HCT116 (cell line): Measurements from ENCODE around the gene UACA. TPM values are rescaled to one million over a fixed set of nuclear protein-coding genes. Genes with fewer than 3 reads are reported as not detected.

Experiments
- ATAC-seq: fragments of 200-7000 bp; cut with Tn5 transposase; 2 replicates; pipeline ENCODE4 v1.9.1; 2020; ENCODE audit warnings: mild to moderate bottlenecking, moderate library complexity
- BruUV-seq: library from RNA; stranded (reverse); fragments of 400-500 nt; replicated peaks from 2 replicates; lab custom pipeline; 2021; lab: Mats Ljungman, UMichigan
- CTCF ChIA-PET: fragments of 300-600 bp; sonication (Branson Sonifier 250); formaldehyde crosslinking; loops from one replicate; lab custom pipeline; 2021; ENCODE audit warnings: antibody characterized with exemption; lab: Charles Lee
- POLR2A ChIA-PET: fragments of 300-600, 350-600 bp; sonication (Branson Sonifier 250); formaldehyde crosslinking; loops from one replicate; lab custom pipeline; 2021; ENCODE audit warnings: antibody characterized with exemption; lab: Charles Lee
- RAD21 ChIA-PET, 2 experiments: fragments of 300-600 bp; sonication (Branson Sonifier 250); formaldehyde crosslinking; loops; one replicate each; lab custom pipeline; 2023; ENCODE audit warnings: low total read pairs in 2 of 2; ENCODE audit not compliant: uncharacterized antibody in 2 of 2, unreplicated experiment in 2 of 2, low non-redundant PET in 1 of 2; lab: Charles Lee
- DNase-seq: peaks from one replicate; pipeline ENCODE4 v3.0.0-alpha.2; 2010; ENCODE audit warnings: low read depth, low spot score
- H2AFZ ChIP-seq: fragments of 200-600 bp; shearing (Covaris generic), sonication (generic); 2 replicates; pipeline ENCODE4 v1.6.1; 2017; ENCODE audit warnings: low read depth, mixed run types, mixed read lengths, antibody characterized with exemption, low read length; ENCODE audit not compliant: poor library complexity, severe bottlenecking
- H3K27ac ChIP-seq: 2 replicates; pipeline ENCODE4 v1.5.1; 2012; ENCODE audit warnings: low read depth, low read length
- H3K27me3 ChIP-seq: fragments of 200-600 bp; sonication (generic); 2 replicates; pipeline ENCODE4 v1.6.1; 2016; ENCODE audit warnings: mixed run types, low read length, mixed read lengths; ENCODE audit not compliant: insufficient read depth
- H3K36me3 ChIP-seq, 2 experiments: fragments of 200-500 bp in 1 of 2; fragments of 200-600 bp in 1 of 2; sonication (Bioruptor generic) in 1 of 2; sonication (generic) in 1 of 2; 2 replicates each; pipeline versions ENCODE4 v1.5.1 to v1.6.1; 2014 to 2016; ENCODE audit warnings: low read length in 2 of 2, inconsistent platforms in 1 of 2, mixed read lengths in 1 of 2, mixed run types in 1 of 2; ENCODE audit not compliant: insufficient read depth in 2 of 2, control insufficient read depth in 1 of 2
- H3K4me1 ChIP-seq, 2 experiments: fragments of 200-600 bp in 1 of 2; sonication (generic) in 1 of 2; 2 replicates each; pipeline versions ENCODE4 v1.5.1 to v1.6.1; 2012 to 2017; ENCODE audit warnings: low read length in 2 of 2, inconsistent platforms in 1 of 2, mild to moderate bottlenecking in 1 of 2, mixed read lengths in 1 of 2, mixed run types in 1 of 2, moderate library complexity in 1 of 2; ENCODE audit not compliant: insufficient read depth in 2 of 2, control insufficient read depth in 1 of 2
- H3K4me2 ChIP-seq: fragments of 200-600 bp; sonication (generic); 2 replicates; pipeline ENCODE4 v1.6.1; 2017; ENCODE audit warnings: mixed run types, low read length, mixed read lengths
- H3K4me3 ChIP-seq, 2 experiments: fragments of 200-600 bp in 1 of 2; sonication (generic) in 1 of 2; replicated peaks in 1 of 2; 2 replicates each; pipeline ENCODE4 v1.5.1; 2011 to 2016; ENCODE audit warnings: low read length in 2 of 2, control low read depth in 1 of 2, low read depth in 1 of 2, mild to moderate bottlenecking in 1 of 2, mixed read lengths in 1 of 2, mixed run types in 1 of 2
- H3K79me2 ChIP-seq: fragments of 200-600 bp; sonication (generic); 2 replicates; pipeline ENCODE4 v1.6.1; 2017; ENCODE audit warnings: mild to moderate bottlenecking, mixed run types, low read length, moderate library complexity, mixed read lengths; ENCODE audit not compliant: insufficient read depth
- H3K9ac ChIP-seq: fragments of 200-600 bp; sonication (generic); 2 replicates; pipeline ENCODE4 v1.6.1; 2016; ENCODE audit warnings: low read length, mixed read lengths
- H3K9me2 ChIP-seq: fragments of 200-600 bp; sonication (generic), shearing (Covaris generic); 2 replicates; pipeline ENCODE4 v1.6.1; 2017; ENCODE audit warnings: mixed run types, mild to moderate bottlenecking, moderate library complexity; ENCODE audit not compliant: insufficient read depth
- H3K9me3 ChIP-seq, 2 experiments: fragments of 200-500 bp in 1 of 2; fragments of 200-600 bp in 1 of 2; sonication (Bioruptor generic) in 1 of 2; sonication (generic) in 1 of 2; 2 replicates each; pipeline ENCODE4 v1.6.1; 2014 to 2017; ENCODE audit warnings: low read length in 2 of 2, mixed read lengths in 2 of 2, inconsistent platforms in 1 of 2, low read depth in 1 of 2, mild to moderate bottlenecking in 1 of 2, mixed run types in 1 of 2, moderate library complexity in 1 of 2; ENCODE audit not compliant: control insufficient read depth in 1 of 2, insufficient read depth in 1 of 2
- H4K20me1 ChIP-seq: fragments of 200-600 bp; sonication (generic), shearing (Covaris generic); 2 replicates; pipeline ENCODE4 v1.6.1; 2017; ENCODE audit warnings: mixed run types, mild to moderate bottlenecking, moderate library complexity; ENCODE audit not compliant: insufficient read depth
- CBX3 ChIP-seq: IDR thresholded peaks from 2 replicates; pipeline ENCODE4 v1.6.1; 2012; ENCODE audit warnings: low read depth
- CEBPB ChIP-seq: IDR thresholded peaks from 2 replicates; pipeline ENCODE4 v1.6.1; 2012; ENCODE audit warnings: low read depth
- EGR1 ChIP-seq: IDR thresholded peaks from 2 replicates; pipeline ENCODE4 v1.6.1; 2012; ENCODE audit warnings: low read depth
- ELF1 ChIP-seq: IDR thresholded peaks from 2 replicates; pipeline ENCODE4 v1.6.1; 2012; ENCODE audit warnings: low read depth, borderline replicate concordance
- EZH2 ChIP-seq: fragments of 200-600 bp; sonication (generic); IDR thresholded peaks from 2 replicates; pipeline ENCODE4 v1.6.1; 2017; ENCODE audit warnings: antibody characterized with exemption, mixed run types
- EZH2phosphoT487 ChIP-seq: fragments of 200-600 bp; IDR thresholded peaks from 2 replicates; pipeline ENCODE4 v1.6.1; 2018; ENCODE audit warnings: antibody characterized with exemption, borderline replicate concordance
- FOSL1 ChIP-seq: IDR thresholded peaks from 2 replicates; pipeline ENCODE4 v1.6.1; 2012; ENCODE audit warnings: low read depth
- POLR2AphosphoS5 ChIP-seq: IDR thresholded peaks from 2 replicates; pipeline ENCODE4 v1.6.1; 2011; ENCODE audit warnings: mild to moderate bottlenecking, low read depth, low read length, moderate library complexity
- RAD21 ChIP-seq: IDR thresholded peaks from 2 replicates; pipeline ENCODE4 v1.6.1; 2012; ENCODE audit warnings: low read depth, mild to moderate bottlenecking
- SP1 ChIP-seq: IDR thresholded peaks from 2 replicates; pipeline ENCODE4 v1.6.1; 2012; ENCODE audit warnings: low read depth
- TCF7L2 ChIP-seq: IDR thresholded peaks from 2 replicates; pipeline ENCODE4 v1.7.0; 2011; ENCODE audit warnings: borderline replicate concordance, inconsistent platforms; ENCODE audit not compliant: insufficient read depth, insufficient read length; ENCODE audit errors: extremely low read depth
- ZFX ChIP-seq: fragments of 450-650 bp; IDR thresholded peaks from 2 replicates; pipeline ENCODE4 v1.6.1; 2017
- ZNF274 ChIP-seq: fragments of 200-500 bp; sonication (Bioruptor generic); IDR thresholded peaks from 2 replicates; pipeline ENCODE4 v1.6.1; 2014; ENCODE audit warnings: mild to moderate bottlenecking, low read depth, low read length, inconsistent platforms
- intact Hi-C: fragments of 100-400 bp; cut with micrococcal nuclease; formaldehyde crosslinking; loops from 2 replicates; pipeline ENCODE4 v1.10.0; 2022
- total RNA-seq: library from RNA; stranded (reverse); gene quantifications from one replicate; pipeline ENCODE4 v1.2.1, GENCODE V29; 2021; ENCODE audit not compliant: unreplicated experiment
- TF ChIP-seq, protein P1 (sequence below): IDR thresholded peaks from 2 replicates; pipeline ENCODE4 v1.6.1; 2012; ENCODE audit warnings: low read depth
- TF ChIP-seq, protein P2 (sequence below): IDR thresholded peaks from 2 replicates; pipeline ENCODE4 v1.6.1; 2012

UACA gene
- total RNA-seq, 1 experiment from 2014 or later: 47.4 TPM

- BruUV-seq: no TSS peak
- no peaks in the 10 kb centered on the region for H3K79me2 ChIP-seq
- H4K20me1 ChIP-seq: no peaks in the 10 kb centered on the region
- no peak for DNase-seq
- no peaks in the 10 kb centered on the region for H3K9me2 ChIP-seq
- no peak overlapping the region for H3K4me2 ChIP-seq
- TF ChIP-seq TCF7L2: no peak
- no peak for TF ChIP-seq POLR2AphosphoS5
- TF ChIP-seq ELF1: no peak
- TF ChIP-seq RAD21: no peak
- no peak for TF ChIP-seq CBX3
- no peak for TF ChIP-seq SP1
- TF ChIP-seq ZNF274: no peak
- no peak for TF ChIP-seq EZH2
- TF ChIP-seq FOSL1: no peak
- no peak for TF ChIP-seq EGR1
- TF ChIP-seq EZH2phosphoT487: no peak
- TF ChIP-seq, protein P1, sequence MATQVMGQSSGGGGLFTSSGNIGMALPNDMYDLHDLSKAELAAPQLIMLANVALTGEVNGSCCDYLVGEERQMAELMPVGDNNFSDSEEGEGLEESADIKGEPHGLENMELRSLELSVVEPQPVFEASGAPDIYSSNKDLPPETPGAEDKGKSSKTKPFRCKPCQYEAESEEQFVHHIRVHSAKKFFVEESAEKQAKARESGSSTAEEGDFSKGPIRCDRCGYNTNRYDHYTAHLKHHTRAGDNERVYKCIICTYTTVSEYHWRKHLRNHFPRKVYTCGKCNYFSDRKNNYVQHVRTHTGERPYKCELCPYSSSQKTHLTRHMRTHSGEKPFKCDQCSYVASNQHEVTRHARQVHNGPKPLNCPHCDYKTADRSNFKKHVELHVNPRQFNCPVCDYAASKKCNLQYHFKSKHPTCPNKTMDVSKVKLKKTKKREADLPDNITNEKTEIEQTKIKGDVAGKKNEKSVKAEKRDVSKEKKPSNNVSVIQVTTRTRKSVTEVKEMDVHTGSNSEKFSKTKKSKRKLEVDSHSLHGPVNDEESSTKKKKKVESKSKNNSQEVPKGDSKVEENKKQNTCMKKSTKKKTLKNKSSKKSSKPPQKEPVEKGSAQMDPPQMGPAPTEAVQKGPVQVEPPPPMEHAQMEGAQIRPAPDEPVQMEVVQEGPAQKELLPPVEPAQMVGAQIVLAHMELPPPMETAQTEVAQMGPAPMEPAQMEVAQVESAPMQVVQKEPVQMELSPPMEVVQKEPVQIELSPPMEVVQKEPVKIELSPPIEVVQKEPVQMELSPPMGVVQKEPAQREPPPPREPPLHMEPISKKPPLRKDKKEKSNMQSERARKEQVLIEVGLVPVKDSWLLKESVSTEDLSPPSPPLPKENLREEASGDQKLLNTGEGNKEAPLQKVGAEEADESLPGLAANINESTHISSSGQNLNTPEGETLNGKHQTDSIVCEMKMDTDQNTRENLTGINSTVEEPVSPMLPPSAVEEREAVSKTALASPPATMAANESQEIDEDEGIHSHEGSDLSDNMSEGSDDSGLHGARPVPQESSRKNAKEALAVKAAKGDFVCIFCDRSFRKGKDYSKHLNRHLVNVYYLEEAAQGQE: no peak
- no peak for TF ChIP-seq ZFX
- TF ChIP-seq CEBPB: no peak
- TF ChIP-seq, protein P2, sequence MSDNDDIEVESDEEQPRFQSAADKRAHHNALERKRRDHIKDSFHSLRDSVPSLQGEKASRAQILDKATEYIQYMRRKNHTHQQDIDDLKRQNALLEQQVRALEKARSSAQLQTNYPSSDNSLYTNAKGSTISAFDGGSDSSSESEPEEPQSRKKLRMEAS: no peak
- H3K27me3 ChIP-seq: 0 out of 2 replicates have a peak, but pooled peaks cover 6% of the 10 kb centered on the region
- ChIA-PET POLR2A (no interaction called here), RAD21 (no interaction called here), CTCF (no interaction called here)
- no peaks in the 10 kb centered on the region; a peak in 1 of 4 replicates for H3K4me1 ChIP-seq
- no peaks in the 10 kb centered on the region for H3K9me3 ChIP-seq
- no peak overlapping the region for H2AFZ ChIP-seq
- H3K9ac ChIP-seq: no peak overlapping the region
- no peak for ATAC-seq
- intact Hi-C loops: no loop called here
- H3K4me3 ChIP-seq: no peak overlapping the region
- H3K27ac ChIP-seq: no peak overlapping the region
- H3K36me3 ChIP-seq: no peaks in the 10 kb centered on the region
These were observed 130.8 kb downstream of the UACA start for GRCh38 chr15:70632491-70633102.
